ENCODE measurements around the gene BBLN.
A peak's percentile ranks its signal among the peaks of the same experiment; 100 is the strongest.

BBLN gene

DNA sequence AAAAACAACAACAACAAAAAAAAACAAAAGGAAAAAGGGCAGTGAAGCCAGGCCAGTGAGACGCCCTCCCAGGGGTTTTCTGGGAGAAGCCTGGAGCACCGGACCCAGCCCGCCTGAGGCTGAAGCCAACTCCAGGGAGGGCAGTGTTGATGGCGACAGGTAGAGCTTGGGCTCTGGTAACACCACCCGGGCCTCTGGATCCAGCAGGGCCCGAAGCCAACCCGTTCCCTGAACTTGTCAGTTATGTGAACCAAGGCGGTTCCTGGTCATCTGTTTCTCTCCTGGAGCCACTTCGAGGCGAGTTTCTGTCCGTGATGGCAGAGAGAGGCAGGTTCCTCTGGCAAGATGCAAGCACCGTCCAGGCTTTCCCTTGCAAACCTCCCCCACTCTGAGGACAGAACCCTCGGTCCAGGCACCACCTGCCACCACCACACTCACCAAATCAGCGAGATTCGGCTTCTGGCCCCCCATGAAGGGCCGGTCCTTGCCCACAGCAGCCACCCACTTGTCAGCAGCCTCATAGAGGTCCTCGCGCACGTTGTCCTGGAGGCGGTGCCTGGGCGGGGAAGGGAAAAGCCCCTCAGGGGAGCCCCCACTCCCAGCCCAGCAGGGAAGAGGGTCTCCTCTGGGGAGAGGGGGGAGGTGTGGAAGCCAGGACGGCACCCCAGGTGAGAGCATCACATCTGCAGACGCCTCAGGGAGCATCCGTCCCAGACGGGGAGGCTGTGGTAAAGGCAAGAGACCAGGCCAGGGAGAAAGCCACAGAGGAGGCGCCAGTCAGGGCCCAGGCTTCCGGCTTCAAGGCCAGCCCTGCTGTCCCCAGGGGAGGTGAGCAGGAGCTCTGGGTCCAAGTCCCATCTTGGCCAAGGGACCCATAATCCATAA is 37.9 kb upstream of the BBLN start:
- no peak overlapping the region for H3K4me3 ChIP-seq (replicated peaks; ENCODE audit: low read depth, low read length)
- TF ChIP-seq, protein P1, sequence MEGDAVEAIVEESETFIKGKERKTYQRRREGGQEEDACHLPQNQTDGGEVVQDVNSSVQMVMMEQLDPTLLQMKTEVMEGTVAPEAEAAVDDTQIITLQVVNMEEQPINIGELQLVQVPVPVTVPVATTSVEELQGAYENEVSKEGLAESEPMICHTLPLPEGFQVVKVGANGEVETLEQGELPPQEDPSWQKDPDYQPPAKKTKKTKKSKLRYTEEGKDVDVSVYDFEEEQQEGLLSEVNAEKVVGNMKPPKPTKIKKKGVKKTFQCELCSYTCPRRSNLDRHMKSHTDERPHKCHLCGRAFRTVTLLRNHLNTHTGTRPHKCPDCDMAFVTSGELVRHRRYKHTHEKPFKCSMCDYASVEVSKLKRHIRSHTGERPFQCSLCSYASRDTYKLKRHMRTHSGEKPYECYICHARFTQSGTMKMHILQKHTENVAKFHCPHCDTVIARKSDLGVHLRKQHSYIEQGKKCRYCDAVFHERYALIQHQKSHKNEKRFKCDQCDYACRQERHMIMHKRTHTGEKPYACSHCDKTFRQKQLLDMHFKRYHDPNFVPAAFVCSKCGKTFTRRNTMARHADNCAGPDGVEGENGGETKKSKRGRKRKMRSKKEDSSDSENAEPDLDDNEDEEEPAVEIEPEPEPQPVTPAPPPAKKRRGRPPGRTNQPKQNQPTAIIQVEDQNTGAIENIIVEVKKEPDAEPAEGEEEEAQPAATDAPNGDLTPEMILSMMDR (IDR thresholded peaks at IDR 0.05; ENCODE audit: low read depth, low read length, missing control alignments), result no peak
- no peak for DNase-seq (ENCODE audit: extremely low read depth, low read depth)

DNA sequence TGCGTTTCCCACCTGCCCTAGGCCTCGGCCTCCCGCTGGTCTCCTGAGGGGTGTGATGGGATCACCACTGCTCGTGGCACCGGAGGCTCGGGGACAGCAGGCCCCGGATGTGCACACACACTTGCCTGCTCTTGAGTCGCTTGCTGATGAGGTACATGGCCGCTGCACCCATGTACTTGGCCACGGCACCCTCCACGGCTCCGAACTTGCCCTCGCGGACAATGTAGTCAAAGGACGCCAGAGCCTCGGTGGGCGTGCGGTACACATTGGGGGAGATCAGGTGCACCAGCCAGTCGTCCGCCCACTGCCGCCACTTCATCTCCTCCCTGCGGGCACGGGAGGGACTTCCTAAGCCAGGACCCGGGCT is 37.3 kb upstream of the BBLN start:
- DNase-seq (ENCODE audit: extremely low read depth, low read depth), result no peak
- H3K4me3 ChIP-seq (replicated peaks; ENCODE audit: low read depth, low read length), result no peak overlapping the region
- TF ChIP-seq, protein P1 (IDR thresholded peaks at IDR 0.05; ENCODE audit: low read depth, low read length, missing control alignments), result no peak

DNA sequence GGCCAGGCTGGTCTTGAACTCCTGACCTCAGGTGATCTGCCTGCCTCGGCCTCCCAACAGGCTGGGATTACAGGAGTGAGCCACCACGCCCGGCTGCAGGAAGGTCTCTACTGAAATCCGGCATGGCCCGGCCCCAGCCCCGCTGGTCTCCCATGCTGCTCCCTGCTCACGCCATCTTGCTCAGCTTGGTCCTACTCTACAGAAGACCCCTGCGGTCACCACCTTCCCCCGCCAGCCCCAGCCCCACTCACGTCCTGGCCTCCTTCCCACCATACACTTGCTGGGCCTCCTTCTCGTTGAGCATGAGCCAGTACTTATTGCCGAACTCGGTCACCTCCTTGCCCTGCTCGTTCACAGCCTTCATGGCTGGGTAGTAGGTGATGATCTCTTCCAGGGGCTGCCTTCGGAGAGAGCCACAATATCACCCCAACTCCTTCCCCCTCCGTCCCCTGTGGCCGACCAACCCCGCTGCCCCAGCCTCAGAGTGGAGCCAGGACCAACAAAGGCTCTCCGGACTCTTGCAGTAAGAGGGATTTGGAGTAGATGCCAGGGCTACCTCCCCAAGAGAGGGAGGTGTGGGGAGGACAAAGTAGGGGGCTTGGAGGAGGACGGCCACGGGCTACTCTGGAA is 36.5 kb upstream of the BBLN start:
- no peak overlapping the region for H3K4me3 ChIP-seq (replicated peaks; ENCODE audit: low read depth, low read length)
- TF ChIP-seq, protein P1 (IDR thresholded peaks at IDR 0.05; ENCODE audit: low read depth, low read length, missing control alignments), result no peak
- DNase-seq (ENCODE audit: extremely low read depth, low read depth), result no peak

DNA sequence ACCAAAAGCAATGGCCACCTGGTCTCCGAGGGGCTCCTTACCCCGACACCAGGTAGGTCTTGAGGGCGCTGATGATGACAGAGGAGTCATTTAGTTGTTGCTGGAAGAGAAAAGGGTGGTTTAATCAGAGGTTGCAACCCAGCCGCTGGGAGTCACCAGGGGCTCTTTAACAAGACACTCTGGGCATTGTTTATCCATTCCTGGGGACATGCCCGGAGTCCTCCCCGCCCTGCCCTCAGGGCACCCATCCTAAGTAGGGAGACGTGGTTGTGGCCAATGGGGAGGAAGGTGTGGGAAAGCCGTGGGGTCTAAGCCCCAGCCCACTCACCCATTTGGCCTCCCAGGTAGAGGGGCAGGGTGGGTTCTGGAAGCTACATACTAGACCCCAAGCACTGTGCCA is 35.6 kb upstream of the BBLN start:
- TF ChIP-seq, protein P1 (IDR thresholded peaks at IDR 0.05; ENCODE audit: low read depth, low read length, missing control alignments), result no peak
- DNase-seq (ENCODE audit: extremely low read depth, low read depth), result no peak
- H3K4me3 ChIP-seq (replicated peaks; ENCODE audit: low read depth, low read length), result no peak overlapping the region

DNA sequence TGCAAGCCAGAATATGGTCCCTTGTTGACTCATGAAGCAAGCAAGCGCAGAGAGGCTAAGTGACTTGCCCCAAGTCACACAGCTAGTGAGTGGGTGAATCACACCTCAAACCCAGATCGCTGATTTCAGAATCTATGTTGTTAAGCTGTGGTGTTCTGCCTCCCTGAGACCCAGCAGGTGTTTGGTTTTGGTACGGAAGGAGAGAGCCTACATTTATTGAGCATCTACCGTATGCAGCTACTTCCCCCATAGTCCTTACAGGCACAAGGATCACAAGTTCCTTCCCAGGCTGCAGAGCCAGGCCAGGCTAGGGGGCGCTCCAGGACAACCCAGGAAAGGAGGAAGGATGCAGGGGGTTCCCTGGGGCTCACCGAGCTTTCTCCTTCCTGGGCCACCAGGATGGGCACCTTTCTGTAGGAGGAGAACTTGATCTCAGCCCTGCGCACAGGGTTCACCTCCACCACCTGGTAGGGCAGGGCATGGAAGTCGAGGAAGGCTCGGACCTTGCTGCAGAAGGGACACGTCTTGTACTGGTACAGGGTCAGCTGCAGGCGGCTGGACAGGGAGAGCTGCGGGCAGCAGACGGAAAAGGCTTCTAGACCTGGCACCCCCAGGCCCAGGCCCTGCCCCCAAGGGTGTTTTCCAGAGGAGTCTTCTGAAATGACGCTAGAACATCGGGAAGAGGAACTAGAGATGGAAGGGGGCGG is 35.0 kb upstream of the BBLN start:
- 0 out of 2 replicates have a peak overlapping the region, but pooled peaks have one; percentile 88 for H3K4me3 ChIP-seq (replicated peaks; ENCODE audit: low read depth, low read length)
- peak; percentile 31 for DNase-seq (ENCODE audit: extremely low read depth, low read depth)
- TF ChIP-seq, protein P1 (IDR thresholded peaks at IDR 0.05; ENCODE audit: low read depth, low read length, missing control alignments), result peak; percentile 91

DNA sequence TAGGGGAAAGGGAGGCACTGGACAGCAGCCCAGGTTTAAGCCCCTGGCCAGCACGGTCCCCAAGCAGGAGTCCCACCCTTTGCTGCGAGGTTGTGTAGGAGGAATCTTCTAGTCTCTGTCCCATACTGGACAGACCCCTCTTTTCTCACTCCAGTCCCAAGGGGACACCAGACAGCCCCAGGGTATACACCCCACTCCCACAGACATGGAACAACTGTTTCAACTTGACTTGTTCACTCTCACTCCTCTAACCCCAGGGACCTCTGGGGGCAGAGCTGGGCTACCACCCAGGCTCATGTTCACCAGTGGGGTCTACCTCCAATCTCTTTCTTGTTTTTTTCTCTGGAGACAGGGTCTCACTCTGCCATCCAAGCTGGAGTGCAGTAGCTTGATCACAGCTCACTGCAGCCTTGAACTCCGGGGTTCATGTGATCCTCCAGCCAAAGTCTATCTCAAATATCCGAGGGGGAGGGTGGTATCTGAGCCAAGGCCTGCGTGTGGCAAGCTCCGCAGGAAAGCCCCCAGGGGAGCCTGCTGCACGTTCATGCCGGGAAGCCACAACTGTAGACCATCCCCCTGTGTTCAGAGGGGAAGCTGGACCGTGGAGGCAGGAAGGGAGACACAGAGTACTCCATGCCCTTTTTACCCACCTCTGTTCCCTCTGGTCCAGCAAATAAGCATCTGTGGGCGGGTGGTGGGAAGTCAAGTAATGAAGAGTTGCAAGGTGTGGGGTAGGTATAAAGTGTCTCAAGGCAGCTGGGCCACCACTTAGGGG is 34.3 kb upstream of the BBLN start:
- DNase-seq (ENCODE audit: extremely low read depth, low read depth), result no peak
- peak overlapping the region; percentile 88 for H3K4me3 ChIP-seq (replicated peaks; ENCODE audit: low read depth, low read length)

More for the DNA sequence above, 34.3 kb upstream of the BBLN start:
- TF ChIP-seq, protein P1 (IDR thresholded peaks at IDR 0.05; ENCODE audit: low read depth, low read length, missing control alignments), result no peak
